NCI-H1694 treated with DMSO at 0.1 percent for 48 hours (cell line): ENCODE data around the gene FBXO27.
"Not testable (repeated sequence)": the region's sequence is repeated elsewhere in the genome, so short reads cannot be mapped to it uniquely, and the experiment has no call there.

Source experiments
- DNase-seq: peaks from one replicate; lab custom pipeline; 2025; lab: John Stamatoyannopoulos, UW

Gene FBXO27

GRCh38 chr19:38987745-38988144 lies 44.6 kb downstream of the FBXO27 start:
- DNase-seq: not testable (repeated sequence)

- DNase-seq: no peak
Measured at GRCh38 chr19:38985262-38985661, 47.1 kb downstream of the FBXO27 start.

DNA sequence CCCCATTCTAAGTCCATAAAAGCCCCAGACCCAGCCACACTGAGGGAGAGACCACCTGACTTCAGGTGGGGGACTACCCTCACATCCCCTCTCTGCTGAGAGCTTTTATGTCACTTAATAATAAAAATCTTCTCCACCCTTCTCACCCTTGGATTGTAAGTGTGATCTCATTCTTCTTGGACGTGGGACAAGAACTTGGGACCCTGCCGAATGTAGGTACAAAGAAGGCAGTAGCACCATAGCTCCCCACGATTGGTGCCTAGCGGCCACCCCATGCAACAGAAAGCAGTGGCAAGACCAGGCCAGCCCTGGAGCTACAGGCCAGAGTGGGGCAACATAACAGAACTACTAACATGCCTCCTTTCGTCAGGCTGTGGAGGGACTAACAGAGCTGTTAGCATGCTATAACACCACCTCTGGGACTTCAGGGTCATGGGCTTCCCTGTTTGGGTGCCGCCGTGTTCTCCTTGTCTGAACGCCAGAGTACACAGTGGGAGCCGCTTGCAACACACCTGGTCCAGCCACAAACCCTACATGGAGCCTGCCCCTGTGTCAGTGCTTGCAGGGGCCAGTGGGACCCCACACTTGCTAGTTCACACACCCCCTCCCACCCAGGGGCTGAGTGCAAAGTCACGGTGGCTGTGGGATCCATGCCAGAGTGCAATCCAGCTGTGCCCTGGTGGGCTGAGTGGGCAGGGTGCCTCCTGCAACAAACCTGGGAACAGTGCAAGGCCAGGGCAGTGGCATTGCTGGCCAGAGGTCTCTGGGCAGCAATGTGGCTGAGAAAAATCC lies 51.6 kb downstream of the FBXO27 start:
- no peak for DNase-seq

DNA sequence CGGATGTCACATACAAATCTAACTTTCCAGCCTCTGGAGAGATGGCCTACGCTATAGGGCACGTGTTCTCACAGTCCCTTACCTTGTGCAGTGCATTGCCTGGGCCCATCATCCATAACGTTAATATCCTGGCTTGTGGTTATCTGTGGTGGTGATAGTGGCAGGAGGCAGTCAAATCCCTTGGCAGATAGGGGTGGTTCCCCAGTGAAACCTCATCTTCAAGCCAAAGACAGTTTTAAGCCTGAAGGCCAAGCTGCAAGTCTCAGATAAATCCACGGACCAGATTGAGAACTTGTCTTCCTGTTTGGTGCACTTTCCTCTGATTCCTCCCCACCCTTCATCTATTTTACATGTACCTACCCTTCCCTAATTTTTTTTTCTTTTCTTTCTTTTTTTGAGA lies 52.5 kb downstream of the FBXO27 start:
- no peak for DNase-seq

- DNase-seq: no peak
Measured at GRCh38 chr19:38978326-38978689, 54.0 kb downstream of the FBXO27 start.

DNA sequence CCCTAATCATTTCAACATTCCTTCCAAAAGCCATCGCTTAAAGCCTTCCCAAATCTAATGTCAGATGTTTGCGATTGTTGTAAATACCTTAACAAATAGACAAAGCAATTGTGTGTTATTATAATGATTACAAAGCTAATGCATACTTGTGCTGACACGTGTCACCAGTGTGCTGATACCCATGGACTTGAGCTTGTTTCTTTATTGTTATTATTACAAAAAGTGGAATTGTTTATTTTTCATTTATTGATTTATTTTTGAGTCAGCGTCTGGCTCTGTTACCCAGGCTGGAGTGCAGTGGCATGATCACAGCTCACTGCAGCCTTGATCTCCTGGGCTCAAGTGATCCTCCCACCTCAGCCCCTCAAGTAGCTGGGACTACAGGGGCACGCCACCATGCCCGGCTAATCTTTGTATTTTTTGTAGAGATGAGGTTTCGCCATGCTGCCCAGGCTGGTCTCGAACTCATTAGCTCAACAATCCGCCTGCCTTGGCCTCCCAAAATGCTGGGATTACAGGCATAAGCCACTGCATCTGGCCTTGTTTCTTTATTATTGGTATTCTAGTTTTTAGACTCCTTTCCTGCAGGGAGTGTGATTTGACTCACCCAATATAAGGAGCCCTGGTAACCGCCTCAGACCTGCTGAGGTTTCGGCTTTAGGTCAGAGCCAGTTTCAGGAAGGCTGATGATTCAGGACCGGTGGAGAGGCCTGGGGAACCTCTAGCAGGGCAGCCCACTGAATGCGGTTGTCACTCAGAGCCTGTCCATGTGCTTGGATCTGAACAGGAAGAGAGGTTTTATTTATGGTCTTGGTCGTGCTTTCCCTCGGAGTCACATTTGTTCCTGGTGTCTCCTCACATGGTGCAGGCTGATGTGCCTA lies 54.7 kb downstream of the FBXO27 start:
- no peak for DNase-seq

DNA sequence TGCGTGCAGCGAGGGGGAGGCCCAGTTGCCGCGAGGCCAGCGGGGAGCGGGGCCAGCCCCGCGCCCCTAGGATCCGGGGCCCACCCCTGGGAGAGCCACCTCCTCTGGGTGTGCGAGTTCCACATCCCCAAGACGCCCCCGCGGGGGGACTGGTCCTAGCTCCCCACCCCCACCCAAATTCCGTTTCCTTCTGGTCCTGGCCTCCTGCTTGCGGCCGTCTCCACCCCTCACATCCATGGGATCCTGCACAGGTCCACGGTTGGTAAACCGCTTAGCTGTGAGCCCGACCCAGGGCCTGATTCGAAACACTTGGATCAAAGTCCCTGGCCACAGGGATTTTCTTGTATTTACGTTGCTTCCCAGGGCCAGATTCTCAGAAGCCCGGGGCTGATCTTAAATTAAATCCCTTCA lies 56.5 kb downstream of the FBXO27 start:
- DNase-seq: no peak

GRCh38 chr19:38975214-38975860 lies 57.0 kb downstream of the FBXO27 start, which contains the start of gene FBXO17:
TSS of gene FBXO17 (minus strand) at chr19:38975742. CDS start at chr19:38950319, 25,423 bp downstream.
- no peak for DNase-seq

- no peak for DNase-seq
Measured at GRCh38 chr19:38974624-38975213, 57.6 kb downstream of the FBXO27 start.
